Ectodermal cell (in vitro differentiated cells): ENCODE results near the gene USP48.
"Not testable (repeated sequence)": the region's sequence is repeated elsewhere in the genome, so short reads cannot be mapped to it uniquely, and the experiment has no call there.

ENCODE experiments used
- H3K27ac ChIP-seq: 2 replicates; pipeline ENCODE4 v1.7.0; 2013; ENCODE audit warnings: mild to moderate bottlenecking, low read depth, low read length; ENCODE audit not compliant: insufficient read depth, poor library complexity, severe bottlenecking
- H3K27me3 ChIP-seq: 2 replicates; pipeline ENCODE4 v1.7.0; 2013; ENCODE audit warnings: mild to moderate bottlenecking, low read length; ENCODE audit not compliant: insufficient read depth, control insufficient read depth, poor library complexity, severe bottlenecking
- H3K36me3 ChIP-seq: one replicate; pipeline ENCODE4 v1.7.0; 2013; ENCODE audit warnings: low read length; ENCODE audit not compliant: control insufficient read depth, insufficient read depth
- H3K4me1 ChIP-seq: one replicate; pipeline ENCODE4 v1.7.0; 2013; ENCODE audit warnings: low read length; ENCODE audit not compliant: control insufficient read depth, insufficient read depth
- H3K4me3 ChIP-seq: 2 replicates; pipeline ENCODE4 v1.7.0; 2013; ENCODE audit warnings: low read depth, low read length, control low read depth; ENCODE audit not compliant: insufficient read depth
- H3K9me3 ChIP-seq: 2 replicates; pipeline ENCODE4 v1.7.0; 2013; ENCODE audit warnings: mild to moderate bottlenecking, low read length, moderate library complexity; ENCODE audit not compliant: control insufficient read depth
- WGBS, 2 experiments: methylation state at CpG; one replicate each; pipeline ENCODE4 v1.1.7; 2013; ENCODE audit warnings: missing lambda C conversion rate in 2 of 2; 5-methylcytosine and 5-hydroxymethylcytosine counted together

The USP48 gene

GRCh38 chr1:21639594-21640041 is 143.3 kb downstream of the USP48 start:
- Histone ChIP-seq H3K4me1 (peaks cover 4% of the 10 kb centered on the region), H3K27ac (no peak overlapping the region), H3K9me3 (no peaks in the 10 kb centered on the region), H3K27me3 (no peaks in the 10 kb centered on the region), H3K36me3 (no peaks in the 10 kb centered on the region), H3K4me3 (no peak overlapping the region)
- WGBS, 2 experiments = 72 to 75% methylated on average over 24 of the region's 24 CpGs

DNA sequence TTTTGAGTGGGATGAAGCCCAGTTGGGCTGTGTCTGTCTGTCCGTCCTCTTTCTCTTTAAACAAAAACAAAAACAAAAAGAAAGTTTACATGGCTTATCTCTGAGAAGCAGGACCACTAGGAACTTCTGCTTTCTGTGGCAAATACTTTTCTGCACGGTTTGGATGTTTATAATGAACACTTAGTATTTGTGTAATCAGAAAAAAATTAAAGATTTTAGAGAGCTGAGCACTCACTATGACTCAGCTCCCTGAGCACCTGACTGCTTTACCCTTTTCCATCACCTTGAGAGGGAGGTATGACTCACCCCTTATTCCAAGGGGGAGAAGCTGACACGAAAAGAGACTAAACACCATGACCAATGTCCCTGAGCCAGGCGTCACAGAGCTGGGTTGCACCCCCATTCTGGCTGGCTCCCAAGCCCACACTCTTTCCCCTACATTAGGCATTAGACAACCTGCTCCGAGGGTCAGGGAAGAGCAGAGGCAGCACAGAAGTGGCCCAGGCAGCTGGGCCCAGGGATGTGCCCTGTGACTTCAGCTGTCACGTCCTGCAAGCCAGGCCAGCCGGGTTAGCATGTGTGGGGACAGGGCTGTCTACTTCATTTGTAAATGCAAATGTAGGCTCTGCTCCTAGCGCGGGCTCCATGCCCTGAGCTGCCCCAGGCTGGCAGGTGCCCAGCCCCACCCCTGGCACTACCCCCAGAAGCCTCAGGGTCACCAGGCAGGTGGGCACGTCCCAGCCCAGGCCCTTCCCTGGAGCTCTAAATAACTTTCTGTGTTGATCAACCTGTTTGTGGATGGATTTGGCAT is 144.2 kb downstream of the USP48 start:
- peaks cover 4% of the 10 kb centered on the region for H3K4me1 ChIP-seq
- no peak overlapping the region for H3K27ac ChIP-seq
- H3K27me3 ChIP-seq = no peaks in the 10 kb centered on the region
- H3K4me3 ChIP-seq = no peak overlapping the region
- H3K9me3 ChIP-seq = no peaks in the 10 kb centered on the region
- WGBS, 2 experiments = 63 to 64% methylated on average over 10 of the region's 10 CpGs
- no peaks in the 10 kb centered on the region for H3K36me3 ChIP-seq

DNA sequence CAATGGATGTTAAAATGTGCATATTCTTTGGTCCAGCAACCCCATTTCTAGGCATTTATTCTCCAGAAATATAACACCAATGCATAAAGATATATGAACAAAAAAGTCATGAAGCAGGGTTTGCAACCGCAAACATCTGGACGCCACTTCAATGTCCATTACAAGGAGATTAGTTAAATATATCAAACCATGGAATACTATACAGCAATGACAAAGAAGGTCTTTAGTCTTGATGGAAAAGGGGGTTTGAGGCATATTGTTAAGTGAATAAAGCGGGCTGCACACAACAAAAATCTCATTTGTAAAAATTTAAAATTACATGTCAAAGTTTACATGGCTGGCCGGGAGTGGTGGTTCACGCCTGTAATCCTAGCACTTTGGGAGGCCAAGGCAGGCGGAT is 145.4 kb downstream of the USP48 start:
- H3K27ac ChIP-seq = no peak overlapping the region
- H3K4me3 ChIP-seq = no peak overlapping the region
- H3K9me3 ChIP-seq = no peaks in the 10 kb centered on the region
- no peaks in the 10 kb centered on the region for H3K27me3 ChIP-seq
- H3K36me3 ChIP-seq = no peaks in the 10 kb centered on the region
- WGBS, 2 experiments = 82 to 89% methylated on average over 3 to 6 of the region's 6 CpGs
- H3K4me1 ChIP-seq = peaks cover 4% of the 10 kb centered on the region

GRCh38 chr1:21636029-21636428 is 146.9 kb downstream of the USP48 start:
- H3K36me3 ChIP-seq = no peaks in the 10 kb centered on the region
- 94 to 98% methylated on average over 2 of the region's 2 CpGs for WGBS, 2 experiments
- H3K27me3 ChIP-seq = no peaks in the 10 kb centered on the region
- H3K4me3 ChIP-seq = no peak overlapping the region
- H3K27ac ChIP-seq = no peak overlapping the region
- H3K4me1 ChIP-seq = peaks cover 14% of the 10 kb centered on the region
- no peaks in the 10 kb centered on the region for H3K9me3 ChIP-seq

GRCh38 chr1:21634806-21635535 is 148.0 kb downstream of the USP48 start:
- WGBS, 2 experiments = 67 to 73% methylated on average over 12 of the region's 12 CpGs

DNA sequence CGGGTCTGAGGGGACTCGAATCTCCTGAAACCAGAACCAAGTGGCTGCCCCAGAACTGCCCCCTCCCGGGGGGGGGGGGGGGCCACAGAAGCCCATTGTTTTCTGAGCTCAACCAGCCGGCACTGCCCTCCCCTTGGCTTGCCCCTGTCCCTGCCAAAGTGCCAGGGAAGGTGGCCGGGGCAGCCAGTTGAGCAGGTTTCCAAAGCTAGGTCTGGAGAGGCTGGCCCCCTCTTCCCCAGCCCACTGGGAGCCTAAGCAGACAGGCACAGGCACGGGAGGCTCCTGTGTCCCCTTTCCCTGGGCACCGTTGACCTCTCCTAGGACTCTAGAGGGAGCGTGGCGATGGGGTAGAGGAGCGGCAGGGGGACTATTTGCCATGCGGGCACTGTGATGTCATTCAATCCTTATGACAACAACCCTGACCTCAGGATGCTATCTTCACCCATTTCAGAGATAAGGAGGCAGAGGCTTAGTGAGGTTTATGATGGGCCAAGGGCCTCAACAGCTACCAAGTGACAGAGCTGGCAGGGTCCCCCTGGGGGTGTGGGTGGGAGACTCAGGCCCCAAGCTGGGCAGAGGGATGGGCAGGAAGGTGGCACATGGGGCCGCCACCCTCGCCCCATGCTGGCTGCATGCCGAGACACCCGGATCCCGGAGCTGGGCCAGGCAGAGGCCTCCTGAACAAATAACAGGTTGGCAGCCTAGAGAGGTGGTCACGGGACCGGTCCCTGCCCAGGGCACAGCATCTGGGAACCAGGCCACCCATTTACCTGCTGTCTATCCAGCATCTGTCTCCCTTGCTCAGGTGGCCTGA is 148.8 kb downstream of the USP48 start:
- Histone ChIP-seq H3K36me3 (no peaks in the 10 kb centered on the region), H3K9me3 (no peaks in the 10 kb centered on the region), H3K27ac (no peak overlapping the region), H3K27me3 (no peaks in the 10 kb centered on the region), H3K4me1 (peaks cover 23% of the 10 kb centered on the region), H3K4me3 (no peak overlapping the region)
- 90 to 91% methylated on average over 18 of the region's 18 CpGs for WGBS, 2 experiments

More at GRCh38 chr1:21634806-21635535, 148.0 kb downstream of the USP48 start:
- H3K27ac ChIP-seq = no peak overlapping the region
- H3K4me3 ChIP-seq = no peak overlapping the region
- no peaks in the 10 kb centered on the region for H3K9me3 ChIP-seq
- no peaks in the 10 kb centered on the region for H3K27me3 ChIP-seq
- H3K36me3 ChIP-seq = no peaks in the 10 kb centered on the region
- H3K4me1 ChIP-seq = peaks cover 18% of the 10 kb centered on the region

DNA sequence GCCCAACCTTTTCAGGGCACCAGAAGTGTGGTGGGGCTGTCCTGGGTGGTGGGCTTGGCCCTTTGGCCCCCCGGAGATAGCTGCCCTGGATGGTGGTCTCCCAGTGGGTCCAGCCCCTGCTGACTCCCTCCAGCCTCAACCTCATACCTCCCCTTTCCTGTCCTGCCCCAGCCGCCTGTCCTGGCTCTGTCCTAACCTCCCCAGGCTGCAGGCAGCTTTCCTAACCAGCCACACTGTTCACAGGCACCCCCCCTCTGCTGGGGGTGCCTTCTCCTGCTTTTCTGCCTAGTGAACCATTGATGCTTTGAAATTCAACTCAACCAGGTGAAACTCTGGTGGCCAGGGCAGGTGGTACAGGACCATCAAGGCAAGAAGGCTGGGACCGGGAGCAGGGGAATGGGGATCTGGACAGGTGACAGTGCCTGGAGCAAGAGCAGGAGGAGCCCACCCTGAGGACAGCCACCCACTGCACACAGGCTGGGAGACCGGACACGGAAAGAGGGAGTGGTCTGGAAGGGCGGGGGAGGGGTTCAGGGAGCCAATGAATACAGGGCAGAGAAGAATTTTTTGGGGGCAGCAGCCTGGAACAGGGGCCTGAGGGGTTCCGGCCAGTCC is 149.7 kb downstream of the USP48 start:
- Histone ChIP-seq H3K4me3 (no peak overlapping the region), H3K36me3 (no peaks in the 10 kb centered on the region), H3K27ac (no peak overlapping the region), H3K9me3 (no peaks in the 10 kb centered on the region), H3K27me3 (no peaks in the 10 kb centered on the region), H3K4me1 (peaks cover 29% of the 10 kb centered on the region)
- 87 to 89% methylated on average over 7 of the region's 7 CpGs for WGBS, 2 experiments

DNA sequence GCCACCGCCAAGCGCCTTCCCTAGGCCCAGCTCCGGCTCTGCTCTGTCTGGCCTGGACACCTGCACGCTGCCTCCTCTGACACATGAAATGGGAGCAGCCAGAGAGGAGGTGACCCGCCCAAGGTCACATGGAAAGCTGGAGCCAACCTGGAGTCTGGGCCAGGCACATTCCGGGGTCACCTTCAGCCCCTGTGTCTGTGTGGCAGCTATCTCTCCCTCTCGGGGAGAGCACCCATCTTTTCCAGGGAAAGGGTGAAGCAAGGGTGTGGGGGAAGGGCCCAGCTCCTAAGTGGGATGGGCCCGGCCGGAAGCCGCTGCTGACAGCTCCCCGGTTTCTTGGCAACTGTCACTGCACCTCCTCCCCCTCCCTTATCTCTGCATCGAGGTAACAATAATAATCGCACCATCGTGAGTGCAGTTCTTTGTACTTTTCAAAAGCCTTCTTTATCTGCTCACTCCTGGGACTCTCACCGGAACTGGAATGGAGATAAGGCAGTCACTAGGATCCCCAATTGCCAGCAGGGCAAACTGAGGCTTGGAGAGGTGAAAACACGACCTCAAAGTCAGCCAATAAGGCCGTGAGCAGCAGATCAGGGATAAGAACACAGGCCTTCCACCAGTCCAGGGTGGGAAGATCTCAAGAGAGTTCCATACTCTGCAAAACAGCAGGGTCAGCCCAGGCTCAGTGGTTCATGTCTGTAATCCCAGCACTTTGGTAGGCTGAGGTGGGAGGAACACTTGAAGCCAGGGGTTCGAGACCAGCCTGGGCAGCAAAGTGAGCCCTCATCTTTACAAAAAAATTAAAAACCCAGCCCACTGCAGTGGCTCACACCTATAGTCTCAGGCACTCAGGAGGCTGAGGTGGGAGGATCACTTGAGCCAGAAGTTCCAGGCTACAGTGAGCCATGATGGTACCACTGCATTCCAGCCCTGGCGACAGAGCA is 150.7 kb downstream of the USP48 start:
- Histone ChIP-seq H3K27me3 (no peaks in the 10 kb centered on the region), H3K27ac (no peak overlapping the region), H3K36me3 (no peaks in the 10 kb centered on the region), H3K4me1 (peaks cover 29% of the 10 kb centered on the region), H3K9me3 (no peaks in the 10 kb centered on the region), H3K4me3 (no peak overlapping the region)
- 70 to 75% methylated on average over 19 of the region's 19 CpGs for WGBS, 2 experiments

- not testable (repeated sequence) for H3K36me3 ChIP-seq, H3K4me3 ChIP-seq, H3K9me3 ChIP-seq, H3K27me3 ChIP-seq, H3K27ac ChIP-seq
- 88 to 94% methylated on average over 6 to 8 of the region's 8 CpGs for WGBS, 2 experiments
- peaks cover 29% of the 10 kb centered on the region for H3K4me1 ChIP-seq
Observed at GRCh38 chr1:21631590-21631943, 151.4 kb downstream of the USP48 start.
